Jurkat, Clone E6-1 (cell line): ENCODE measurements around the gene ABCC9. TPM values are rescaled to one million over a fixed set of nuclear protein-coding genes. Genes with fewer than 3 reads are reported as not detected.

Source experiments
- DNase-seq: peaks from one replicate; pipeline ENCODE4 v3.0.0-alpha.2; 2011; ENCODE audit warnings: low read depth, low spot score
- H3K4me3 ChIP-seq: 2 replicates; pipeline ENCODE4 v1.5.1; 2011; ENCODE audit warnings: mild to moderate bottlenecking, low read length, control low read depth, moderate library complexity
- polyA plus RNA-seq: library from polyadenylated mRNA; unstranded; fragments of >200 nt; gene quantifications from one replicate; pipeline ENCODE4 v1.2.1, GENCODE V29; 2012; ENCODE audit warnings: missing spikeins; ENCODE audit not compliant: insufficient read length, insufficient read depth

ABCC9 gene
- polyA plus RNA-seq, result not detected

DNA sequence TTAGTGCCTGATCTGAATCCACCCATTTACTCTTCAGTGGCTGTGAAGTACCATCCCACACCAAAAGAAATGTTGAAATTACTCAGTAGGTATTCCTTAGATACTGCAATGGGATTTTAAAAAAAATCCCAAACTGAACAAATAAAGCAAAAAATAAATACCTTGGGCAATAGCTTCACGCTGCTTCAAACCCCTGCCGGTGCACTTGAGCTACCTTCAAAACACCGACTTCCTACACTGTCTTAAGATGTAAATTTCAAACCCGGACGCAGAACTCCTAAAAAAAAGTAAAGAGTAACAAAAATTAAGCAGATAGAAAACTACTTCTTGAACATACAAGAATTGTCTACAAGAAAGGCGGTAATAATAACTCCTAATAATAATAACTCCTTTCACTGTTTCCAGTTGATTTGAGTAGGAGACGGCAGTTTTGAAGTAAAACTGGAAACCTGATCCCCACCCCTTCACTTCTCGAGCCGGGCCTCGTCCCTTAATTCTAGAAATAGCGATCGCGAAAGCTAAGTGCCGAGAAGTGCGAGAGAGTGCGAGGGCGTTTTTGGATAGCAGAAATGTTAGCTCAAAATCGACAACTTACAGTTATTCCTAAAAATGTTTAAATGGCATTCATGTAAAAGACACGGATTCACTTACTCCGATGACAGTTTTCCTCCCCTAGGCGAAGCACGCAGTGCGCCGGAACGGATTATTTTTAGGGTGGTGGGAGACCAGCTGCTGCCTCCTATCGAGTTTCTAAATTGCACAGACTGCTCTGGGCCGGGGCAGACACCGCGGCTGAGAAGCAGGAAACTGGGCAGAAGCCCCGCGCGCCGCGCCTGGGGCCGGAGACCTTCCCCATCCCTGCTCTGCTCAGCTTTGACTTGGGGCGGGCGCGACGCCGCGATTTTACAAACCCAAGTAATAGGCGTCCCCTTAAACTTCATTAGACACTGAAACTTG, at the start of gene ABCC9:
Gene ABCC9 (minus strand): TSS at position 878 of the 957 bp plus-strand sequence. CDS start 4,752 bp downstream, outside the sequence.
- DNase-seq, result no peak
- no peak within 1 kb of the TSS for H3K4me3 ChIP-seq

DNA sequence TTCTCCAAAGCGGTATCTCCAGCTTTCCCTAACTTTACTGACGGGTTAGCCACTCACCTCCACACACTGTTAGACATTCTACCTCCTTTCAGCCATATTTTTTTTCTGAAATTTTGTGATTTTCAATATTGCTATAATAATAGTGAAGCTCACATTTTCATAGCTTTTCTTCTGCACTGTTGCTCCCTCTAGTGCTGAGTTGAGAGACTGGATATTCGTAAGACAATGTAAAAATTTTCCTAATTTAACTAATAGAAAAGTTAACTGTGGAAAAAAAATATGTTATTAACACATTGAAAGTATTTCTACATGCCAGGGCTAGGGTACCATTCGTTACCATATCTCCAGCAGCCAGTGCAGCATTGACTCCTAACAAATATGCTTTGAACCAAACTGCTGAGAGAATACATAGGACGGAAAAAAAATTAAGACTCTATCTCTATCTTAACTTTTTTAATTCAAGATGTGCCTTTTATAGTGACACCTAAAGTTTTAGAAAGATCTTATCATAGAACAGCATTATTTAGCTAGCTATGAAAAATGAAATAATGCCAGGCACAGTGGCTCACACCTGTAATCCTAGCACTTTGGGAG, 48.7 kb upstream of the ABCC9 start:
- DNase-seq, result no peak
- no peak overlapping the region for H3K4me3 ChIP-seq

DNA sequence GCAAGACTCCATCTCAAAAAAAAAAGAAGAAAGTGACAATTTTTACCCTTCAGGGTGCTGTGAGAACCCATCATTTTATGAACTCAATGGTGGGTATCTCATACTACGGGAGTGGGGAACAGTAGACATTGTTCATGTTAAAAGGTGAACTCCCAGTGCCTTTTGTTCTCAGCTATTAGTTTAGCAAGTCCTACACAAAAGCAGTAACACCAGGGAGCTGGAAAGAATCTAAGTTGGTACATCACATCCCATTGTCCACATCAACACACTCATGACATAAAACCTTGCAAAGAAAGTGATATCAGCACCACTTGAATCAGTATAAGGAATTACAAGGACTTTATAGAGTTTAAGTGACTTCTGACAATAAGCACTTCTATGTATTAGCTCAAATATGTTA, 47.4 kb upstream of the ABCC9 start:
- no peak overlapping the region for H3K4me3 ChIP-seq
- DNase-seq, result no peak

DNA sequence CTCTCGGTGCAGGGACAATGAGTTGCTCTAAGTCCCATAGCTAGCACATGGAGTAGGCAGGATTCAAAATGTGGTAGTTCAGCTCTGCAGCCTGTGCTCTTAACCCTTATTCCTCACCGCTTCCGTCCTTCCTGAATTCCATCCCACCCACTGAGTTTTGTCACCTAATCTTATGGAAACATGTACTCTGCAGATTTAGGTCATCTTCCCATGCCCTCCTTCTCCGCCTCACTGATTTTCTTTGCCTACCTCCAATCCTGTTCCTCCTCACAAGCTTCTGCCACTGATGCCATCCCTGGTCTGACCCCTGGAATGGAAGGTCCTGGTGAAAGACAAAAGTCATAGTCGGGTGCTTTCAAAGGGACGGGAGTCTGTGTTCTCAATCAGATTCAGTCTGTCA, 46.5 kb upstream of the ABCC9 start:
- no peak overlapping the region for H3K4me3 ChIP-seq
- DNase-seq, result no peak

DNA sequence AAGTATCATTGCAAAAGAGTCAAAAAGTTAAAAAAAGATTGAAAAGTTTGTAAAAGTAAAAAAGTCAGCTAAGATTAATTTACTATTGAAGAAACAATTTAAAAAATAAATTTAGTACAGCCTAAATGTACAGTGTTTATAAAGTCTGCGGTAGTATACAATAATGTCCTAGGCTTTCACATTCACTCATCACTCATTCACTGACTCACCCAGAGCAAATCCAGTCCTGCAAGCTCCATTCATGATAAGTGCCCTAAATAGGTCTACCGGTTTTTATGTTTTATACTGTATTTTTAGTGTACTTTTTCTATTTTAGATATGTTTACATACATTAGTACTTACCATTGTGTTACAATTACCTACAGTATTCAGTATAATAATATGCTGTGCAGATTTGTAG, 43.9 kb upstream of the ABCC9 start:
- H3K4me3 ChIP-seq, result no peak overlapping the region
- no peak for DNase-seq

DNA sequence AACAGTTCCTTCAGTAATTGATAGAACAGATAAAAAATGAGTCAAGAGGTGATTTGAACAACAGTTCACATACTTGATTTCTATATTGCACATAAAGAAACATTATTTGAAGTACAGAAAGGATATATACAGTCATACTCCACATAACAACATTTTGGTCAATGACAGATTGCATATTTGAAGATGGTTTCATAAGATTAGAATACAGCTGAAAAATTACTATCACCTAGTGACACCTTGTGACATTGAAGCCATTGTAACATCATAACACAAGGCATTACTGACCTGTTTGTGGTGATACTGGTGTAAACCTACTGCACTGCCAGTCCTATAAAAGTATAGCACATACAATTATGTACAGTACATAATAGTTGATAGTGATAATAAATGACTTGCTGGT, 43.1 kb upstream of the ABCC9 start:
- H3K4me3 ChIP-seq, result no peak overlapping the region
- DNase-seq, result no peak

DNA sequence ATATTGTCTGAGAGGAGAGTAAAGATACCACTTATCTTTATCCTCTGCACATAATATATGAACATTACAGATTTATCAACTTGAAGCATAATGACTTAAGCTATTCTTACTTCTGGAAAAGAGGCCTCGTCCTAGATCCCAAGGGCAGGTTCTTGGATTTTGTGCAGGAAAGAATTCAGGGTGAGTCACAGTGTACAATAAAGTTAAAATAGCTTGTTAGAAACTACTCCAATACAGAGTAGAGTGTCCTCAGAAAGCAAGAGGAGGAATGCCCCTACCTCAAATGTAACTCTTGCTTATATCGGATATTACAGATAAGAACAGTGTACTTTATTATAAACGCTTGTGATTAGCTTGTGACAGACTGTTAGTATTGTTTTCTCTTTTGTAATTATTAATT, 41.9 kb upstream of the ABCC9 start:
- DNase-seq, result no peak
- H3K4me3 ChIP-seq, result no peak overlapping the region

DNA sequence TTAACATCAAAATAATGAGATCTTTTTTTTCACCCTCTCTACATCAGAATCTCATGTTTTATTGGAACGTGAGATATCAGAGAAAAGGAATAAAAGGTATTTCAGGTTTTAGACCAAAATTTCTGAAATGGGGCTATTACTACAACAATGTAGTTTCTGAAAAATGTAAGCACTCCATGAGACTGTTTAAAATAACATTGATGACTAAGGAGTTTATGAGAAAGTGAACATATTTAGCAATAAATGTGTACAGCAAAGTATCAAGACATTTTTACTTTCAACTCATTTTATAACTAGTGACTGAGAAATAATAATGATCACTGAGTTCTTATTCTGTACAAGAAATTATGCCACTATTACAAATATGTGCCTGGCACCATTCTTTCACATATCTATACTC, 39.3 kb upstream of the ABCC9 start:
- no peak overlapping the region for H3K4me3 ChIP-seq
- DNase-seq, result no peak

DNA sequence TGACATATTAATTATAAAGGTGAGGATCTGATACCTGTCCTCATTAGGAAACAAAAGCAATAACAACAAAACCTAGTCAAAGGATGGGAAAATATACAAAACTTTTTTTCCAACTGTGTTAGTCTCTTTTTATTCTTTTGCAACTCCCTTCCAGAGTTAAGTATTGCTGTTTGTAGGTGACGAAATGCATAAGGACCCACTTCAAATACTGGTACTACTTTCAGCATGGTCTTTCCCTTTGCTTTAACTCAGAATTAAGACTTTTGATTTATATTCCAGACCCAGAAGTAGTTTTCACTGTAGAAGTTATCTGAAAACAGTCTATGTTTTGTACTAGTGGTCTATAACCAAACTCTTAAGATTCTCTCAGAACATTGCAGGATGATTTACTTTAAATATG, 34.1 kb upstream of the ABCC9 start:
- DNase-seq, result no peak
- no peak overlapping the region for H3K4me3 ChIP-seq

DNA sequence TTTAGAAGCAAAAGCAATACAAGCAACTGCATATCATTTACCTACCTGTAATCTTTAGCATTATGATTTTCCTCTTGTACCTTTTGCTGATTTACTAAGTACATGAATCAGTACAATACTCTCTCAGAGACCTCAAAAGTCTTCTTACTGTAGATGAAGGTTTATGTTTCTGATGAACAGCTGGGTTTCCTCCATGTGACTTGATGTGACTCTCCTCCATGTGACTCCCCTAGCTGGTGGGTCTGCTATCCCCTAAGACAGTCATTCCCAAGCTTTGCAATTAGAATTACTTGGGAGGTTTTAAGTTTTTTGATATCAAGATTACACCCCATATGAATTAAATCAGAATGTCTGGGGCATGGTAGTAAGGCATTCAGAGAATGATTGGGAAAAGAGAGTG, 32.0 kb upstream of the ABCC9 start:
- no peak overlapping the region for H3K4me3 ChIP-seq
- DNase-seq, result no peak

DNA sequence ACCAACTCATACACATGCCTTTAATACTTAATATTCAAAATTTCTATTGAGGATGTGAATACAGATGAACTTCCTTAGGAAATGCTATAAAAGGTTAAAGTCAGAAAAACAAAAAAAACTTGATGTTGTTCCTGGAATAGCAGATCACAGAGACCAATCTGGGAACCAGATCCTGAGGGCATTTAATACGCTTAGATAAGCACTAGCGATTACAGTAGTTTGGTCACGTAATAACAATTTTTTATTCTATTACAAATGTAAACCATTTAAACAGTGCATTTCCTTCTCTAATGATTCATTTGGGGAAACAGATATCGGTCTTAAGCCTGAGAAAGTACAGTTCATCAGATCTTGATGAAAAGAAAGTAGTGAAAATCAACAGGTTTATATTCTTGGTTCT, 30.8 kb upstream of the ABCC9 start:
- H3K4me3 ChIP-seq, result no peak overlapping the region
- no peak for DNase-seq

DNA sequence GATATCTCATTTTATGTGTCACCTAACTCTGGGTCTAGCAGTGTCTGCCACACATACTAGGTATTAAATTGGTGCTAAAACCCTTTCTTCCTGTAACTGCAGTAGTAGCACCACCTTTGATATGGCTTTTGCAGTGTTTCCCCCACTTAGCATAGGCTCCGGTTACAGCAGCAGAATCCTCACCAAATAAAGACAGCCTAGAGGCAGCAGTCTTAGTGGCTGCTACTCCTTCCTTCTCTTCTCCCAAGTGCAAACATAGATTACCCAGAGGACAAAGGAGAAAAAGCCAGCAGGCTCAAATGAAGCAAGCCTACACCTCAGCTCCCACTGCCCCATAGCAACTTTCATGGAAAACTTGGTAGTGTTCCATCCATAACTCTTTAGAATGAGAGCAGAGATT, 30.1 kb upstream of the ABCC9 start:
- no peak for DNase-seq

DNA sequence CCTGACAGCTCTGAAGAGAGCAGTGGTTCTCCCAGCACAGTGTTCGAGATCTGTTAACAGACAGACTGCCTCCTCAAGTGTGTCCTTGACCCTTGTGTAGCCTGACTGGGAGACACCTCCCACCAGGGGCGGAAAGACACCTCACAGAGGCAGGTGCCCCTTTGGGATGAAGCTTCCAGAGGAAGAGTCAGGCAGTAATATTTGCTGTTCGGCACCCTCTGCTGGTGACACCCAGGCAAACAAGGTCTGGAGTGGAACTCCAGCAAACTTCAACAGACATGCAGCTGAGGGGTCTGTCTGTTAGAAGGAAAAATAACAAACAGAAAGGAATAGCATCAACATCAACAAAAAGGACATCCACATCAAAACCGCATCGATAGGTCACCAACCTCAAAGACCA, 21.6 kb upstream of the ABCC9 start:
- no peak for DNase-seq
- no peak overlapping the region for H3K4me3 ChIP-seq

More for the DNA sequence above, 30.1 kb upstream of the ABCC9 start:
- H3K4me3 ChIP-seq, result no peak overlapping the region

DNA sequence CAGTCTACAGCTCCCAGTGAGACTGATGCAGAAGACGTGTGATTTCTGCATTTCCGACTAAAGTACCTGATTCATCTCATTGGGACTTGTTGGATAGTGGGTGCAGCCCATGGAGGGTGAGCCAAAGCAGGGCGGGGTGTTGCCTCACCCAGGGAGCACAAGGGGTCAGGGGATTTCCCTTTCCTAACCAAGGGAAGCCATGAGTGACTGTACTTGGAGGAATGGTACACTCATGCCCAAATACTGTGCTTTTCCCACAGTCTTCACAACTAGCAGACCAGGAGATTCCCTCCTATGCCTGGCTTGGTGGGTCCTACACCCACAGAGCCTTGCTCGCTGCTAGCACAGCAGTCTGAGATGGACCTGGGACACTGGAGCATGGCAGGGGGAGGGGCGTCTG, 21.0 kb upstream of the ABCC9 start:
- no peak for DNase-seq
- H3K4me3 ChIP-seq, result no peak overlapping the region

DNA sequence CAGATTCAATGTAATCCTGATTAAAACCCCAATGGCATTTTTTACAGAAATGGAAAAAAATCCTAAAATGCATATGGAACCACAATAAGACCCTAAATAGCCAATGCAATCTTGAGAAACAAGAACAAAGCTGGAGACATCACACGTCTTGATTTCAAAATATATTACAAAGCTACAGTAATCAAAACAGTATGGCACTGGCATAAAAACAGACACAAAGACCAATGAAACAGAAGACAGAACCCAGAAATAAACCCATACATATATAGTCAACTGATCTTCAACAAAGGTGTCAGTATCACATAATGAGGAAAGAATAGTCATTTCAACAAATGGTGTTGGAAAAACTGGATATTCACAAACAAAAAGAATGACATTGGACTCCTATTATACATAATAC, 9.4 kb upstream of the ABCC9 start:
- DNase-seq, result no peak
- no peak overlapping the region for H3K4me3 ChIP-seq

DNA sequence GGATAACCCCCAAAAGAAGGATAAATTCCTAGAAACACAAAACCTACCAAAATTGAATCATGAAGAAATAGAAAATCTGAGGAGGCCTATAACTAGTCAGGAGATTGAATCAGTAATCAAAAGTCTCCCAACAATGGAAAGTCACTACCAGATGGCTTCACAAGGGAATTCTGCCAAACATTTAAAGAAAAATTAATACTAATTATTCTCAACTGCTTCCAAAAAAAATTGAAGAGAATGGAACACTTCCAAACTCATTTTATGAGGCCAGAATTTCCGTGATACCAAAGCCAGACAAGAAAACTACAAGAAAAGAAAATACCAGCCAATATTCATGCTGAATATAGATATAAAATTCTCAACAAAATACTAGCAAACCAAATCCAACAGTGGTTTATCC, 7.8 kb upstream of the ABCC9 start:
- DNase-seq, result no peak
- no peak overlapping the region for H3K4me3 ChIP-seq

DNA sequence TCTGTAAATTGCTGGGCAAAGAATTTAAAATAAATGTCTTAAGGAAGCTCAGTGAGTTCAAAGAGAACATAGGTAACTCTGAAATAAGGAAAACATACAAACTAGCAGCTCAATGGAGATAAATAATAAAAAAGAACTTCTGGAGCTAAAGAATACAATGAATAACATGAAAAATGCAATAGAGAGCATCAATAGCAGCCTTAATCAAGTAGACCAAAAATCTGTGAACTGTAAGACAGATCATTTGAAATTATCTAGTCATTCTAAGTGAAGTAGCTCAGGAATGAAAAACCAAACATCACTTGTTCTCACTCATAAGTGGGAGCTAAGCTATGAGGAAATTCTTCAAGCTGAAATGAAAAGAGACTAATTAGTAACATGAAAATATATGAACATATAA, 5.8 kb upstream of the ABCC9 start:
- no peak for DNase-seq
- H3K4me3 ChIP-seq, result no peak overlapping the region

DNA sequence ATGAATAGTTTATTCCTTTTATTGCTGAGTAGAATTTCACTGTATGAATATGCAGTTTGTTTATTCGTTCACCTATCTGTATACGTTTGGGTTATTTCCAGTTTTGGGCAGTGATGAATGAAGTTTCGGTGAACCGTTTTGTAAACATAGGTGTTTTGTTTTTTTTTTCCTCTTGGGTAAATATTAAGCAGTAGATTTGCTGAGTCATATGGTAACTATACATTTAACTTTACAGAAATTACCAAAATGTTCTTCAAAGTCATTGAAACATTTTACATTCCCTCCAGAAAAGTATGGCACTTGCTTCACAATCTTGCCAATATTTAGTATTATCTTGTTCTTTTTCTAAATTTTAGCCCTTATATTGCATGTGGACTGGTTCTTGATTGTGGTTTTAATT, 3.8 kb upstream of the ABCC9 start:
- DNase-seq, result no peak
- no peak overlapping the region for H3K4me3 ChIP-seq

DNA sequence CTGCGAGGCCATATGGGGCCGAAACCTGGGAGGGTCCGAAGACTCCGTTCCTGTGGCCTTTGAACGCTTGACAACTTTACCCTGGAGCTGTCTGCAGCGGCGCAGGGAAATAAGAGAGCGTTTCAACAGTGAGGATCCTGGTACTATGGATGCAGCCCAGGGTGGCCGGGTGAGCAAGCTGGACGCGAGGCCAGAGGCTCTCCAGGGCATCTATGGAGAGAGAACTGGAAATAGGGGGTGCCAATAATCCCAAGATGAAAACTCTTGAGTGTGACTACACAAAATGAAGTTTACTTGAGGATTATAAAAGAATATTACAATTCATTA, 1.1 kb upstream of the ABCC9 start:
- no peak for DNase-seq
- no peak overlapping the region for H3K4me3 ChIP-seq

DNA sequence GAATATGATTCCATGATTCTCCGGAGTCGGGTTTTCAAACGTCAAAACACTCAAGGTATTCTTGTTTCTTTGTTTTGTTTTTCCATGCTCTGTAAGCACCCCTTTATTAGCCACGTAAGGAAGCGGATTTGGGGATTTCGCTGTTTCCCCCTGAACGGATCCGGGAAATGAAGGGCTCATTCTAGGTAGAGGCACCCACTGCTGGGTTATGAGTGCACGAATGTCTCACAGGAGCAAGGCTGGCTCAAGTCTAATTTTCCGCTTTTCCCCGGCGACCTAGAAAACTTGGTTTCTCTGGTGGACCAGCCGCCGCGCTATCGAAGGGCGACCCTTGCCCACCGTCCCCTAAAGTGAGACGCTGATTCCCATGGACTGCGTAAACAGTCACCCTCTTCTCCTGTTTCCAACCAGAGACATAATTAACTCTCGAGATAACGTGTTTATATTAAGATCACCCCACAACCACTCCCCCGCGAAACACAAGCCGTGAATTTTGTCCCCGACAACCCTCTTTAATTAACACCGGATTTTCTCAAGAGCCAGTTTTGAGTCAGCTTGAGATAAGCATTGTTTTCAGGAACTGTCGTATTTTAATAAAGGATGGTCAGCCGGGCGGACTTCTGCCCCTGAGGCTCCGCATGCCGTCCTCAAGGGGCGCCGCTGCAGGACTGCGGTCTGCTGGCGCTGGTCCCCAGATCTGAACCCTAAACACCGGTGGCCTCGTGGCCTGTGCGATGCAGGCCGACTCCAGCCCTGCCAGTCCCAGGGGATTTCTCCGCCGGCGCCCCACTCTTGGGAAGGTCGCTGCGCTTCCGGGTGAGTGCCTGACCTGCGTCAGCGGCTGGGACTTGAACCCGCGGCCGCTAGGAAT, 515 bp upstream of the ABCC9 start:
- DNase-seq, result no peak
- no peak overlapping the region for H3K4me3 ChIP-seq
